Type B pancreatic cell (in vitro differentiated cells): Measurements from ENCODE around the gene MAP3K8. TPM values are rescaled to one million over a fixed set of nuclear protein-coding genes. Genes with fewer than 3 reads are reported as not detected.
"Not testable (repeated sequence)": the region's sequence is repeated elsewhere in the genome, so short reads cannot be mapped to it uniquely, and the experiment has no call there.

Source experiments
- DNase-seq: peaks from one replicate; pipeline ENCODE4 v3.0.0; 2021; ENCODE audit warnings: mixed read lengths; ENCODE audit not compliant: unreplicated experiment; ENCODE audit errors: extremely low spot score
- H3K27ac Mint-ChIP-seq: 2 replicates; pipeline ENCODE4 v1.8.0; 2021; ENCODE audit warnings: mild to moderate bottlenecking, mixed read lengths
- H3K27me3 Mint-ChIP-seq: 2 replicates; pipeline ENCODE4 v1.8.0; 2021; ENCODE audit warnings: mixed read lengths
- H3K36me3 Mint-ChIP-seq: 2 replicates; pipeline ENCODE4 v1.8.0; 2021; ENCODE audit warnings: mixed read lengths
- H3K4me1 Mint-ChIP-seq: one replicate; pipeline ENCODE4 v1.8.0; 2021; ENCODE audit warnings: mixed read lengths; ENCODE audit not compliant: unreplicated experiment
- H3K4me3 Mint-ChIP-seq: 2 replicates; pipeline ENCODE4 v1.8.0; 2021; ENCODE audit warnings: mild to moderate bottlenecking, mixed read lengths
- H3K9me3 Mint-ChIP-seq: 2 replicates; pipeline ENCODE4 v1.8.0; 2021; ENCODE audit warnings: mixed read lengths
- total RNA-seq: library from RNA; stranded (reverse); gene quantifications from 2 replicates; pipeline ENCODE4 v1.2.1, GENCODE V29; 2021; ENCODE audit warnings: low replicate concordance
- TF ChIP-seq, protein P1 (sequence below): fragments of 200-600 bp; sonication (generic); conservative IDR thresholded peaks from 2 replicates; pipeline ENCODE4 v1.5.0; 2021; ENCODE audit warnings: antibody characterized with exemption, mild to moderate bottlenecking

Gene MAP3K8
- total RNA-seq, 1 donor from 2014 or later, result 22.6 TPM

DNA sequence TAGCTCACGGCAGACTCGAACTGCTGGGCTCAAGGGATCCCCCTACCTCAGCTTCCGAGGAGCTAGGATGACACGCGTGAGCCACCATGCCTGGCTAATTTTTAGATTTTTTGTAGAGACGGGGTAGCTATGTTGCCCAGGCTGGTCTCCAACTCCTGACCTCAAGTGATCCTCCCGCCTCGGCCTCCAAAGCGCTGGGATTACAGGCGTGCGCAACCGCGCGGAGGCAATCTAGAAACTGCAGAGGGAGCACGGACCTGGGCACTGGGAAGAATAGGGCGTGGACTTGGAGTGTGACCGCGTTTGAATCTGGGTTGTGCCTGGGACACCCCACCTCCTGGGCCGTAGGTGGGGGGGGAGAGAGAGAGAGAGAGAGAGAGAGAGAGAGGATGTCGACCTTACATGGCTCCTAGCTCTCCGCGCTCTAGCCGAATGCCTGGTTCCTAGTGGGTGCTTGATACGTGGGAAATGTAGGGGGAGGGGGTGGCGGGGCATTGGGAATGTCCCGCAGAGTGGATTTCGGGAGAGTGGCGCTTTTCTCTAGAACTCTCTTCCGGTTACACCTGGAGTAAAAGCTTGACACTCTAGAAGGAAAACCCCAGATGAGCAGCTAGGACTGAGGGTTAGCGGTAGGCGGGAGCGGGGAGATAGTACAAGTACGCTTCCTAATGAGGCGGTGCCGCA is 1.2 kb upstream of the MAP3K8 start:
- H3K36me3 Mint-ChIP-seq, result peaks cover 3% of the 10 kb centered on the region

DNA sequence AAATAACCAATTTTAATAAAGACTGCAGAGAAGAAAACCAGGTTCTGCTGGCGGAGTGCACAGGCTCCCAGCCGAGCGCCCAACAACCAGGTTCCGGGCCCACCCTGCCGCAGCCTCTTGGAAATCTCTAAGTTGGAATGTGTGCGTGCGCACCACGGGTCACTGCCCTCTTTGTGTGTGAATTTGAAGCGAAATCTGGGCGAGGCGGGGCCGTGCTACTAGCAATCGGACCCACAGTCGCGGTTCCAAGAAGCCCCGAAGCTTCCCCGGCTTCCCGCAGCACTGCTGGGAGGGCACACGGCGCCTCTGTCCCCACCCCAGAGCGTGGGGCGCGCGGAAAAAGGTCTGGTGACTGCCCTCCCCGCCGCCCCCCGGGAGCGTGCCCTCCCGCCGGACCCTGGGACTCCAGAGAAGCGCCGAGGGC is 666 bp upstream of the MAP3K8 start:
- H3K27ac Mint-ChIP-seq, result peak overlapping the region; percentile 100
- H3K27me3 Mint-ChIP-seq, result peaks cover 4% of the 10 kb centered on the region
- TF ChIP-seq, protein P1, sequence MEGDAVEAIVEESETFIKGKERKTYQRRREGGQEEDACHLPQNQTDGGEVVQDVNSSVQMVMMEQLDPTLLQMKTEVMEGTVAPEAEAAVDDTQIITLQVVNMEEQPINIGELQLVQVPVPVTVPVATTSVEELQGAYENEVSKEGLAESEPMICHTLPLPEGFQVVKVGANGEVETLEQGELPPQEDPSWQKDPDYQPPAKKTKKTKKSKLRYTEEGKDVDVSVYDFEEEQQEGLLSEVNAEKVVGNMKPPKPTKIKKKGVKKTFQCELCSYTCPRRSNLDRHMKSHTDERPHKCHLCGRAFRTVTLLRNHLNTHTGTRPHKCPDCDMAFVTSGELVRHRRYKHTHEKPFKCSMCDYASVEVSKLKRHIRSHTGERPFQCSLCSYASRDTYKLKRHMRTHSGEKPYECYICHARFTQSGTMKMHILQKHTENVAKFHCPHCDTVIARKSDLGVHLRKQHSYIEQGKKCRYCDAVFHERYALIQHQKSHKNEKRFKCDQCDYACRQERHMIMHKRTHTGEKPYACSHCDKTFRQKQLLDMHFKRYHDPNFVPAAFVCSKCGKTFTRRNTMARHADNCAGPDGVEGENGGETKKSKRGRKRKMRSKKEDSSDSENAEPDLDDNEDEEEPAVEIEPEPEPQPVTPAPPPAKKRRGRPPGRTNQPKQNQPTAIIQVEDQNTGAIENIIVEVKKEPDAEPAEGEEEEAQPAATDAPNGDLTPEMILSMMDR, result no peak
- H3K36me3 Mint-ChIP-seq, result peaks cover 3% of the 10 kb centered on the region
- peak overlapping the region; percentile 93 for H3K4me3 Mint-ChIP-seq
- H3K9me3 Mint-ChIP-seq, result peaks cover 5% of the 10 kb centered on the region
- H3K4me1 Mint-ChIP-seq, result peaks cover 46% of the 10 kb centered on the region
- peak; percentile 85 for DNase-seq

More for the DNA sequence above, 1.2 kb upstream of the MAP3K8 start:
- H3K4me1 Mint-ChIP-seq, result peaks cover 46% of the 10 kb centered on the region
- TF ChIP-seq, protein P1, result no peak
- no peak for DNase-seq
- peak overlapping the region; percentile 100 for H3K27ac Mint-ChIP-seq
- H3K27me3 Mint-ChIP-seq, result peaks cover 4% of the 10 kb centered on the region
- H3K9me3 Mint-ChIP-seq, result peaks cover 5% of the 10 kb centered on the region
- H3K4me3 Mint-ChIP-seq, result peak overlapping the region; percentile 93

DNA sequence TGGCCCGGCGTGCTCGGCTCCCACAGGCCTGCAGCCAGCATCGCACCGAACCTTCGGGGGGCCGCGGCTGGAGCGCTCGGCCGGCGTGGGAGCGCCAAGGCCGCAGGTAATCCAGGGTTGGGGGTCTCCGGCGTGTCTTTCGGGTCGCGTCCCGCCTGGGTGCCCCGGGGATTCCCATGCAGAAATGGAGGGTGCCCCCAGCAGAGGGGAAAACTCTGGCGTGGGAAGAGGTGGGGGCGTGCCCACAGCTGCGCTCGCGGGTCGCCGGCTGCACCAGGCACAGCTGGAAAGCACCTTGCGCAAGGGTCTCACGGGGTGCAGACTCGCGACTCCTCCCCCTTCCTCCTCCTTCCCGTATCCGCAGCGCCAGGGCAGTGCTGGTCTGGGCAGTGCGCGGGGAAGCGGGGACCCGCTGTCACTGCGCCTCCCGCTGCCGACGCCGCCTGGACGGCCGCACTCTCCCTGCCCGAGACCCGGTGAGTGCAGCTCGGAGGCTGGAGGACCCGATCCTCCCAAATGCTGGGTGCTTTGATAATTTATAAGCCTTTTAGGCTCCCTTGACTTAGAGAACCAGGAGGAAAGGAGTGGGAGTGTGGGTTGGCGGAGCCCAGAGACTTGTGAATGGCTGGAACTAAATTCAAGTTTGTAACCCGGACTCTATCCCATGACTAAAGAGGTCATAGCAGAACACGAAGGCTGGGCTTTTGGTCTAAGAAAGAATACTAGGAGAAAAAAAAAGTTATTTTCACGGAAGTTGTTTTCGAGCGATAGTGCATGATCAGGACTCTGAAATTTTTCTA is 489 bp downstream of the MAP3K8 start:
- Mint-ChIP-seq H3K27ac (peak overlapping the region; percentile 100), H3K4me3 (peak overlapping the region; percentile 93), H3K27me3 (peaks cover 4% of the 10 kb centered on the region), H3K36me3 (peaks cover 3% of the 10 kb centered on the region), H3K4me1 (peaks cover 53% of the 10 kb centered on the region), H3K9me3 (peaks cover 5% of the 10 kb centered on the region)
- DNase-seq, result peak; percentile 77
- TF ChIP-seq, protein P1, result no peak

DNA sequence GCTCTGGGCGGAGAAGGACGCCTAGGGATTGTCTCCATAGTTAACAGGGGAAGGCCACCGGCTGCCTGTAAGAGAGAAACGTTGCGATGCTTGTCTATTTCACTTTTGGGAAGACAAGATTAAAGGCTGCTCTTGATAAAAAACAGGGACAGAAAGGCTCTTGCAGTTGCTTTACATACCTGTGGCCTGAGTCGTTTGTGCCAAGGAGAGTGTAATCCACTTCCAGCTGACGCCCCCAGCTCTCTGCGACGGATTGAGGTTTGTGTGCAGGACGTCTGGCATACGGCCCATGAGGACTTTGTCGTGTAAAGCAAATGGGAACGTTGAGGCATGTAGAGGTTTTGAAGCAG is 1.1 kb downstream of the MAP3K8 start:
- peaks cover 53% of the 10 kb centered on the region for H3K4me1 Mint-ChIP-seq

DNA sequence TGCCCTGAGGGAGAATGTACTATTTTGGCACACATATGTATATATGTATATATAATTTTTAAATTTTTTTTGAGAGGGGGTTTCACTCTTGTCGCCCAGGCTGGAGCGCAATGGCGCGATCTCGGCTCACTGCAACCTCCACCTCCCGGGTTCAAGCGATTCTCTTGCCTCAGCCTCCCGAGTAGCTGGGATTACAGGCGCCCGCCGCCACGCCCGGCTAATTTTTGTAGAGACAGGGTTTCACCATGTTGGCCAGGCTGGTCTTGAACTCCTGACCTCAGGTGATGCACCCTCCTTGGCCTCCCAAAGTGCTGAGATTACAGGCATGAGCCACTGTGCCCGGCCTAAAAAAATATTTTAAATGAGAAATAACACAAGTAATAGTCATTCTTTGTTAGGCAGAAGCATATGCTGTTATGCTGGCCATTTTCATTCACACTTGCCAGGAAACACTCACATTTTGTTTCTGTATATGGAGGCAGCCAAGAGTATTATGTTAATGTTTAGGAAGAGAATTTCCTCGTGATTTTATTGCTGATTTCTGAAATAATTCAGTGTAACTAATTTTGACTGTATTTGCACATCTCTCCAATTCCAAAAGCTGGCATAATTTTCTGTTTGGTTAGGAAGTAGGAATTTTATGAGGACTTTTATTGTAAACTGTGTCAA is 1.6 kb downstream of the MAP3K8 start:
- Mint-ChIP-seq H3K4me3 (peak overlapping the region; percentile 93), H3K4me1 (peaks cover 50% of the 10 kb centered on the region)

More for the DNA sequence above, 1.1 kb downstream of the MAP3K8 start:
- peaks cover 5% of the 10 kb centered on the region for H3K9me3 Mint-ChIP-seq
- H3K36me3 Mint-ChIP-seq, result peaks cover 6% of the 10 kb centered on the region
- H3K4me3 Mint-ChIP-seq, result peak overlapping the region; percentile 93
- peaks cover 4% of the 10 kb centered on the region for H3K27me3 Mint-ChIP-seq
- DNase-seq, result no peak
- peak overlapping the region; percentile 89 for H3K27ac Mint-ChIP-seq
- TF ChIP-seq, protein P1, result no peak

More for the DNA sequence above, 1.6 kb downstream of the MAP3K8 start:
- not testable (repeated sequence) for DNase-seq, H3K9me3 Mint-ChIP-seq, H3K27me3 Mint-ChIP-seq, H3K36me3 Mint-ChIP-seq
- peak overlapping the region; percentile 89 for H3K27ac Mint-ChIP-seq
